Chondrocyte (in vitro differentiated cells): Measurements from ENCODE around the gene FSTL5. TPM values are rescaled to one million over a fixed set of nuclear protein-coding genes. Genes with fewer than 3 reads are reported as not detected.

Experiments used
- DNase-seq: peaks from one replicate; pipeline ENCODE4 v3.0.0; 2021; ENCODE audit warnings: mixed read lengths, low spot score
- H3K27ac Mint-ChIP-seq: one replicate; pipeline ENCODE4 v1.8.0; 2021; ENCODE audit warnings: mild to moderate bottlenecking, moderate library complexity, mixed read lengths; ENCODE audit not compliant: unreplicated experiment
- H3K27me3 Mint-ChIP-seq: 2 replicates; pipeline ENCODE4 v1.8.0; 2021; ENCODE audit warnings: low read depth, mixed read lengths
- H3K36me3 Mint-ChIP-seq: 2 replicates; pipeline ENCODE4 v1.8.0; 2021; ENCODE audit warnings: low read depth, mixed read lengths
- H3K4me1 Mint-ChIP-seq: 2 replicates; pipeline ENCODE4 v1.8.0; 2021; ENCODE audit warnings: low read depth, mild to moderate bottlenecking, mixed read lengths
- H3K4me3 Mint-ChIP-seq: one replicate; pipeline ENCODE4 v1.8.0; 2021; ENCODE audit warnings: mild to moderate bottlenecking, moderate library complexity, mixed read lengths; ENCODE audit not compliant: unreplicated experiment
- H3K9me3 Mint-ChIP-seq: 2 replicates; pipeline ENCODE4 v1.8.0; 2021; ENCODE audit warnings: low read depth, mixed read lengths
- total RNA-seq: library from RNA; stranded (reverse); gene quantifications from 3 replicates; pipeline ENCODE4 v1.2.1, GENCODE V29; 2021
- TF ChIP-seq, protein P1 (sequence below): fragments of 200-600 bp; sonication (generic); IDR thresholded peaks from 2 replicates; pipeline ENCODE4 v1.5.0; 2021; ENCODE audit warnings: antibody characterized with exemption, mild to moderate bottlenecking, moderate library complexity

FSTL5 gene
- total RNA-seq, 1 donor from 2014 or later, result not detected

DNA sequence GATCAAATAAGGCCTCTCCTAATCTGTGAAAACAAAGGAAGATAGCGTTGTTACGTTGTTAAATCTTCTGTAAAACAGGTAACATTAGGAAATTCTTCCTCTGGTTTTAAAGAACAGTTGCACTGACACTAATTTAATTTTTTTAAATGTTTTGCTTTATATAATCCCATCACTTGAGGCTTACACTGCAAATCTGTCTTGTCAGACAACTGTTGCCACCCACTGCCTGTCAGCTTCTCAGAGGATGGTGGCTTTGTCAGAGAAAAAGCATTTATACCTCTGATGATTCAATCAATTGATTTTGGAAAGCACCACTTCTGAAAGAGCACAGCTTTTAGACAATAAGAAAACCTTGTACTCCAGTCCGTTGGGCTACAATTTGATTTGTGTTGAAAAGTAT is 799.1 kb downstream of the FSTL5 start:
- Mint-ChIP-seq H3K27me3 (peaks cover 1% of the 10 kb centered on the region), H3K4me3 (no peak overlapping the region), H3K4me1 (no peaks in the 10 kb centered on the region), H3K9me3 (no peaks in the 10 kb centered on the region), H3K36me3 (no peaks in the 10 kb centered on the region), H3K27ac (no peak overlapping the region)
- TF ChIP-seq, protein P1, sequence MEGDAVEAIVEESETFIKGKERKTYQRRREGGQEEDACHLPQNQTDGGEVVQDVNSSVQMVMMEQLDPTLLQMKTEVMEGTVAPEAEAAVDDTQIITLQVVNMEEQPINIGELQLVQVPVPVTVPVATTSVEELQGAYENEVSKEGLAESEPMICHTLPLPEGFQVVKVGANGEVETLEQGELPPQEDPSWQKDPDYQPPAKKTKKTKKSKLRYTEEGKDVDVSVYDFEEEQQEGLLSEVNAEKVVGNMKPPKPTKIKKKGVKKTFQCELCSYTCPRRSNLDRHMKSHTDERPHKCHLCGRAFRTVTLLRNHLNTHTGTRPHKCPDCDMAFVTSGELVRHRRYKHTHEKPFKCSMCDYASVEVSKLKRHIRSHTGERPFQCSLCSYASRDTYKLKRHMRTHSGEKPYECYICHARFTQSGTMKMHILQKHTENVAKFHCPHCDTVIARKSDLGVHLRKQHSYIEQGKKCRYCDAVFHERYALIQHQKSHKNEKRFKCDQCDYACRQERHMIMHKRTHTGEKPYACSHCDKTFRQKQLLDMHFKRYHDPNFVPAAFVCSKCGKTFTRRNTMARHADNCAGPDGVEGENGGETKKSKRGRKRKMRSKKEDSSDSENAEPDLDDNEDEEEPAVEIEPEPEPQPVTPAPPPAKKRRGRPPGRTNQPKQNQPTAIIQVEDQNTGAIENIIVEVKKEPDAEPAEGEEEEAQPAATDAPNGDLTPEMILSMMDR, result no peak
- DNase-seq, result no peak

DNA sequence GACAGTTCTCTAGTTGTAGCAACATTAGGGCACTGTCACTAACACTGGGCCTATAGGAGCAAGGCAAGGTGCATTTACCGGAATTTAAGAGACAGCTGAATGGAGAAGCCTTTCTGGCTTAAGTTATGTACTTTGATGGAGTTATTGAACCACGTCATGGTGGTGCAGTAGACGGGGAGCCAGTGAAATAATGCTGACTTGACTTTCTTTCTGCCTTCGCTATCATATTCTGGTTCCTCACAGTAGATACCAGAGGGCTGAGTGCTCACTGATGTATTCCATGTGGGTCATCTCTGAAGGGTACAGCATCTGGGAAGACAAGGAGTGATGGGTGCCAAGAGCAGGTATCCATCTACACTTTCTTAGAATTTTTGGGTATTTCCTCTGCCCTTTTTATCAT is 802.8 kb downstream of the FSTL5 start:
- Mint-ChIP-seq H3K36me3 (no peaks in the 10 kb centered on the region), H3K9me3 (no peaks in the 10 kb centered on the region), H3K27me3 (peaks cover 1% of the 10 kb centered on the region), H3K4me1 (no peaks in the 10 kb centered on the region), H3K4me3 (no peak overlapping the region), H3K27ac (no peak overlapping the region)
- DNase-seq, result no peak
- TF ChIP-seq, protein P1, result no peak

DNA sequence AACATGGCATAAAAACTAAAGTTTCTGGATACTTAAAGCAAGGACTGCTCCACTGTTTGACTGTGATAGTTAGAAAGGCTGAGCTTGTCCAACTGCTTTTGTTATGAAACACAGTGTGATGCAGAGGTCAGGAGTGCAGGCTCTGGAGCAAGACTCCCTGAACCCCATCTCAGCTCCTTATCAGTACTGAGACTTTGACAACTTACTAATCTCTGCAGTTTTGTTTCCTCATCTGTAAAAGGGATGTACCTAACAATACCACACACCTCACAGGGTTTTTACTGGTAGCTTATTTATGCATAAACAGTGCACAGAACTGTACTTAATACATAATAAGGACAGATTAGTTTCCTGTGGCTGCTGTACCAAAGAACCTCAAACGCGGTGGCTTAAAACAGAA is 804.3 kb downstream of the FSTL5 start:
- Mint-ChIP-seq H3K27ac (no peak overlapping the region), H3K4me3 (no peak overlapping the region), H3K9me3 (no peaks in the 10 kb centered on the region), H3K27me3 (peaks cover 1% of the 10 kb centered on the region), H3K36me3 (no peaks in the 10 kb centered on the region), H3K4me1 (no peaks in the 10 kb centered on the region)
- TF ChIP-seq, protein P1, result no peak
- DNase-seq, result no peak

DNA sequence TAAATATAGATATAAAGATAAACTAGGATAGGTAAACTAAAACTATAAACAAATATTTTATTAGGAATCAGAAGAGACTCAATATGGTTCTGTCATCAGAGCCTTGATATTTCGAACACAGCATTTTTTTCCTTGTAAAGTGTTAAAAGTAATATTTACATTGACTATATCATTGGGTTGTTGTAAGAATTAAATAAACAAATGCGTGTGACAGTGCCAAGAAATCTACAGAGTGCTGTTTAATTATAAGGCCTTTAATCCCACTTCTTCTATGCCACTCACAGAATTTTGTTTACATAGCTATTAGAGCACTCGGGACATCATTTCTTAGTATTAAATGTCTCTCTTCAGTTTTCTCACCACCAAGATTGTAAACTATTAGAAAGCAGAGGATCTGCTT is 807.4 kb downstream of the FSTL5 start:
- Mint-ChIP-seq H3K27me3 (no peaks in the 10 kb centered on the region), H3K4me1 (no peaks in the 10 kb centered on the region), H3K9me3 (no peaks in the 10 kb centered on the region), H3K4me3 (no peak overlapping the region), H3K36me3 (no peaks in the 10 kb centered on the region), H3K27ac (no peak overlapping the region)
- no peak for DNase-seq
- TF ChIP-seq, protein P1, result no peak

DNA sequence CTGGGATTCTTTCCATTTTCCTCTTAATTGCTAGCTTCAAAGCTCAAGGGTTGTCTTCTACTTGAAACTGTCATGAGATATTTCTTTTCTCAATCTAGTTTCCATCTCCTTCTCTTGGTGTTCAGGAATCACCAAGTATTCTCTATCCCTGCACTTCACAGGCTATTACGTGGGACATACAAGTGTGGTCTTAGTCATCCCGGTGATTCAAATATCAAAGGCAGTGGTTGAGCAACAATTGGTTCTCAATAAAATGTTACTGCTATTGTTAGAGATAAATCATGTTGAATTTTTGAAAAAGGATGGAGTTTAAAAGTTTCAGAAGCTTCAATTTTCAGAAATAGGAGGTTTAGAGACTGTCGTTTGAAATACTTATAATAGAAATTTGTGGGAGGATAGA is 812.9 kb downstream of the FSTL5 start:
- H3K9me3 Mint-ChIP-seq, result peaks cover 13% of the 10 kb centered on the region
- TF ChIP-seq, protein P1, result no peak
- no peaks in the 10 kb centered on the region for H3K4me1 Mint-ChIP-seq
- no peaks in the 10 kb centered on the region for H3K27me3 Mint-ChIP-seq
- no peak for DNase-seq
- no peak overlapping the region for H3K27ac Mint-ChIP-seq
- no peaks in the 10 kb centered on the region for H3K36me3 Mint-ChIP-seq
- H3K4me3 Mint-ChIP-seq, result no peak overlapping the region
